ENCODE results near the gene RNF144A. TPM values are rescaled to one million over a fixed set of nuclear protein-coding genes. Genes with fewer than 3 reads are reported as not detected.

RNF144A gene, protein sequence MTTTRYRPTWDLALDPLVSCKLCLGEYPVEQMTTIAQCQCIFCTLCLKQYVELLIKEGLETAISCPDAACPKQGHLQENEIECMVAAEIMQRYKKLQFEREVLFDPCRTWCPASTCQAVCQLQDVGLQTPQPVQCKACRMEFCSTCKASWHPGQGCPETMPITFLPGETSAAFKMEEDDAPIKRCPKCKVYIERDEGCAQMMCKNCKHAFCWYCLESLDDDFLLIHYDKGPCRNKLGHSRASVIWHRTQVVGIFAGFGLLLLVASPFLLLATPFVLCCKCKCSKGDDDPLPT
- total RNA-seq: 39.9 and 40.2 TPM in 2 replicates
- long read RNA-seq, partial matches to known transcripts: 2 of 24 reads
- long read RNA-seq, other reads (novel, unspliced or antisense): 22 of 24 reads

DNA sequence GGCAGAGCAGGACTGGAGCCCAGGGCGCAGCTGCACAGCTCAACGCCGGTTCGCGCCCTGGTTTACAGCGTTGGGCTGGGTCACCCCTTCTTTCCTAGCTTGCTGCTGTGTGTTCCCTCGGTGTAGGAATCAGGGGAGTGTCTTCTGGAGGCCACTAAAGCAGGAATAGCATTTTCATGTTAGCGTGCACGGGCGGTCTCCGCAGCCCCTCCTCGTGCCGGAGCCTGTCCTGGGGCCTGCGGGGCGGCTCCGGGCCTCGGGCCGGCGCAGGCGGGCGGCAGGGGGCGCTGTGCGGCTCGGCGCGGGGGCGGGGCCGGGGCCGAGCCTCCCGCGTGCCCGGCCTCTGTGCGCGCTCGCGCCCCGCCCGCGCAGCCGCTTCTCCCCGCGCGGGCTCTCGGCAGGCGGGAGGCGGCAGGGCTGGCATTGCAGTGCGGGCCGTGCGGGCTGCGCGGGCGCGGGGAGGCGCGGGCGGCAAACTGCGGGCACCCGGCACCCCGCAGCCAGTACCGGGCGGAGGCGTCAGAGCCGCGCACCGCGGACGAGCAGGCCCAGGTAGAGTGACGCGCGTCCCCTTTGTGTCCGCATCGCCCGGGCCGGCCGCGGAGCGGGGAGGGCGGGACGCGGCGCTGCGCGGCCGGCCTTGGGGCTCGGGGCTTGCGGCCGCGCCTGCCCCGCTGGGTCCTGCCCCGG, at the start of gene RNF144A:
Gene RNF144A, plus strand, starts transcription at position 342 of the 690 bp plus-strand sequence. CDS start 79,515 bp downstream, outside the sequence.
- H3K4me1 Mint-ChIP-seq (ENCODE audit: low read depth): peaks cover 25% of the 10 kb centered on the region
- no peaks in the 10 kb centered on the region for H3K9me3 Mint-ChIP-seq (ENCODE audit: low read depth)
- H3K27ac Mint-ChIP-seq: peak within 1 kb of the TSS; percentile 74
- peaks cover 31% of the 10 kb centered on the region for H3K27me3 Mint-ChIP-seq
- DNase-seq (ENCODE audit: low spot score, unreplicated experiment): peak; percentile 75
- peak within 1 kb of the TSS; percentile 73 for H3K4me3 Mint-ChIP-seq (ENCODE audit: low read depth)
- TF ChIP-seq, protein P1, sequence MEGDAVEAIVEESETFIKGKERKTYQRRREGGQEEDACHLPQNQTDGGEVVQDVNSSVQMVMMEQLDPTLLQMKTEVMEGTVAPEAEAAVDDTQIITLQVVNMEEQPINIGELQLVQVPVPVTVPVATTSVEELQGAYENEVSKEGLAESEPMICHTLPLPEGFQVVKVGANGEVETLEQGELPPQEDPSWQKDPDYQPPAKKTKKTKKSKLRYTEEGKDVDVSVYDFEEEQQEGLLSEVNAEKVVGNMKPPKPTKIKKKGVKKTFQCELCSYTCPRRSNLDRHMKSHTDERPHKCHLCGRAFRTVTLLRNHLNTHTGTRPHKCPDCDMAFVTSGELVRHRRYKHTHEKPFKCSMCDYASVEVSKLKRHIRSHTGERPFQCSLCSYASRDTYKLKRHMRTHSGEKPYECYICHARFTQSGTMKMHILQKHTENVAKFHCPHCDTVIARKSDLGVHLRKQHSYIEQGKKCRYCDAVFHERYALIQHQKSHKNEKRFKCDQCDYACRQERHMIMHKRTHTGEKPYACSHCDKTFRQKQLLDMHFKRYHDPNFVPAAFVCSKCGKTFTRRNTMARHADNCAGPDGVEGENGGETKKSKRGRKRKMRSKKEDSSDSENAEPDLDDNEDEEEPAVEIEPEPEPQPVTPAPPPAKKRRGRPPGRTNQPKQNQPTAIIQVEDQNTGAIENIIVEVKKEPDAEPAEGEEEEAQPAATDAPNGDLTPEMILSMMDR (IDR thresholded peaks at IDR 0.05; ENCODE audit: unreplicated experiment): peak; percentile 56
- H3K36me3 Mint-ChIP-seq (ENCODE audit: insufficient read depth): peaks cover 3% of the 10 kb centered on the region

DNA sequence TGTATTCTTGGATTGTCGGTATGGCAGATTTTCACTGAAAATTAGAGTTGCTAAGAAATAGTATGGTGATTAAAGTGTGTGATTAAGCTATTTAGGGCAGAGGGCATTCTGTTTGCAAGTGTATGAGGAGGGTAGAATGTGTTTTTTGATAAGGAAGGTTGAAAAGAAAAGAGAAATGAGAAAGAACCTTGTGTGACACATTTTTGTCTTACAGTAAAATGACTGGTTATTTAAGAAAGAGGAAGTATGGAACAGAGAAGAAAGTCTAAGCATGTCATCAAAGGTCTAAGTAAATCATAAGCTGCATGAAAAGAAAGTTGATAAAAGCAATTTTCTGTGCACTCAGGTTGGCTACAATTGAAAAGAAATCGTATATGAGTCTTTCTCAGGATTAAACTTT, 44.8 kb upstream of the RNF144A start:
- H3K9me3 Mint-ChIP-seq (ENCODE audit: low read depth): peaks cover 4% of the 10 kb centered on the region
- TF ChIP-seq, protein P1 (IDR thresholded peaks at IDR 0.05; ENCODE audit: unreplicated experiment): no peak

DNA sequence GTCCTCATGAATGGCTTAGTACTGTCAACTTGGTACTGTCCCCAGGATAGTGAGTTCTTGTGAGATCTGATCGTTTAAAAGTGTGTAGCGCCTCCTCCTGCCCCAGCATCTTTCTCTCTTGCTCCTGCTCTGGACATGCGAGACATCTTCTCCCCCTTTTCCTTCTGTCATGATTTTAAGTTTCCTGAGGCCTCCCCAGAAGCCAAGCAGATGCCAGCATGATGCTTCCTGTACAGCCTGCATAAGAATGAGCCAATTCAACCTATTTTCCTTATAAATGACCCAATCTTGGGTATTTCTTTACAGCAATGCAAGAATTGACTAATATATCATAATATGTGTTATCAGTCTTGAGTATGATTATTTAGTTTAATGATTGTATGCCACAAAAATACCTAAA, 43.2 kb upstream of the RNF144A start:
- Mint-ChIP-seq H3K4me1 (ENCODE audit: low read depth) (peaks cover 2% of the 10 kb centered on the region), H3K9me3 (ENCODE audit: low read depth) (peaks cover 4% of the 10 kb centered on the region), H3K27ac (no peak overlapping the region), H3K27me3 (peaks cover 4% of the 10 kb centered on the region), H3K4me3 (ENCODE audit: low read depth) (no peak overlapping the region), H3K36me3 (ENCODE audit: insufficient read depth) (peaks cover 5% of the 10 kb centered on the region)
- DNase-seq (ENCODE audit: low spot score, unreplicated experiment): no peak
- TF ChIP-seq, protein P1 (IDR thresholded peaks at IDR 0.05; ENCODE audit: unreplicated experiment): no peak

More for the DNA sequence above, 44.8 kb upstream of the RNF144A start:
- Mint-ChIP-seq H3K27me3 (peaks cover 4% of the 10 kb centered on the region), H3K4me3 (ENCODE audit: low read depth) (no peak overlapping the region), H3K4me1 (ENCODE audit: low read depth) (peaks cover 2% of the 10 kb centered on the region), H3K27ac (no peak overlapping the region), H3K36me3 (ENCODE audit: insufficient read depth) (peaks cover 4% of the 10 kb centered on the region)
- no peak for DNase-seq (ENCODE audit: low spot score, unreplicated experiment)

DNA sequence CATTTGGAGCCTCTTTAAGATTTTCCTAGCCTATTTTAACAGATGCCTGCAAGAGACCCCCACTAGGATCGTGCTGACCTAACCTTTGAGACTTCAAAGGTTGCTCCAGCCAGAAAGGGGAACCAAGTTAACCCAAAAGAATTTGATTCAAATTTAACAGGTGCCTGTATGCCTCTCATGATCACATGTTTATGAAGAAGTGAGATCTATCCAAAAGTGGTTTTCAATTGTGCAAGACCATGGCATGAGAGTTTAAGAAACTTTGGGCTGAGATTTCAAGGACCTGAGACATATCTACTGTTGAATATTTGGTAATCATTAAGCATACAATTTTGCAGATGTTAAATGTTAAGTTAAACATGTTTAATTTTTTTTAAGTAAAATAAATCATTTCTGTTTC, 40.9 kb upstream of the RNF144A start:
- no peak for DNase-seq (ENCODE audit: low spot score, unreplicated experiment)

More for the DNA sequence above, 40.9 kb upstream of the RNF144A start:
- peaks cover 18% of the 10 kb centered on the region for H3K9me3 Mint-ChIP-seq (ENCODE audit: low read depth)
- peaks cover 2% of the 10 kb centered on the region for H3K4me1 Mint-ChIP-seq (ENCODE audit: low read depth)
- no peak overlapping the region for H3K4me3 Mint-ChIP-seq (ENCODE audit: low read depth)
- TF ChIP-seq, protein P1 (IDR thresholded peaks at IDR 0.05; ENCODE audit: unreplicated experiment): no peak
- no peak overlapping the region for H3K27ac Mint-ChIP-seq
- peaks cover 7% of the 10 kb centered on the region for H3K36me3 Mint-ChIP-seq (ENCODE audit: insufficient read depth)
- H3K27me3 Mint-ChIP-seq: peaks cover 2% of the 10 kb centered on the region
